GM12878 (cell line): Measurements from ENCODE around the gene ZNF366. TPM values are rescaled to one million over a fixed set of nuclear protein-coding genes. Genes with fewer than 3 reads are reported as not detected.

Experiments
- CHD4 ChIP-seq: fragments of 200-600 bp; sonication (generic); IDR thresholded peaks from 2 replicates; pipeline ENCODE4 v1.6.1; 2016; ENCODE audit warnings: mild to moderate bottlenecking
- CUX1 ChIP-seq: IDR thresholded peaks from 2 replicates; pipeline ENCODE4 v1.6.1; 2012; ENCODE audit warnings: improper control_type of control experiment, low read depth, low read length; ENCODE audit not compliant: insufficient replicate concordance
- JUNB ChIP-seq: IDR thresholded peaks from 2 replicates; pipeline ENCODE4 v1.6.1; 2016; ENCODE audit warnings: antibody characterized with exemption, mild to moderate bottlenecking
- NFYA ChIP-seq: IDR thresholded peaks from 2 replicates; pipeline ENCODE4 v1.6.1; 2011; ENCODE audit warnings: low read depth, mild to moderate bottlenecking, low read length, improper control_type of control experiment, borderline replicate concordance
- NR2C2 ChIP-seq: IDR thresholded peaks from 2 replicates; pipeline ENCODE4 v1.6.1; 2011; ENCODE audit warnings: borderline replicate concordance, low read depth; ENCODE audit not compliant: control insufficient read depth, insufficient read length
- POLR2AphosphoS2 ChIP-seq: IDR thresholded peaks from 2 replicates; pipeline ENCODE4 v1.6.1; 2011; ENCODE audit warnings: low read depth, mild to moderate bottlenecking, low read length, improper control_type of control experiment, moderate library complexity
- POU2F2 ChIP-seq: IDR thresholded peaks from 3 replicates; pipeline ENCODE4 v1.6.1; 2011; ENCODE audit warnings: low read depth, mild to moderate bottlenecking, low read length, borderline replicate concordance
- RBBP5 ChIP-seq: fragments of 200-600 bp; sonication (generic); conservative IDR thresholded peaks from 2 replicates; pipeline ENCODE4 v1.6.1; 2016
- RELA ChIP-seq: fragments of 450-650 bp; IDR thresholded peaks from 2 replicates; pipeline ENCODE4 v1.8.0; 2014; ENCODE audit warnings: borderline replicate concordance; ENCODE audit not compliant: partially characterized antibody
- SREBF1 ChIP-seq: IDR thresholded peaks from 2 replicates; pipeline ENCODE4 v1.6.1; 2012; ENCODE audit warnings: mild to moderate bottlenecking, low read length
- SUPT20H ChIP-seq: IDR thresholded peaks from 2 replicates; pipeline ENCODE4 v1.6.1; 2011; ENCODE audit warnings: low read depth, mild to moderate bottlenecking, low read length, moderate library complexity, borderline replicate concordance; ENCODE audit not compliant: control insufficient read depth
- TBL1XR1 ChIP-seq: IDR thresholded peaks from 2 replicates; pipeline ENCODE4 v1.6.1; 2012; ENCODE audit warnings: low read depth, low read length, improper control_type of control experiment
- TCF3 ChIP-seq: IDR thresholded peaks from 2 replicates; pipeline ENCODE4 v1.6.1; 2012; ENCODE audit warnings: low read depth, mild to moderate bottlenecking, low read length, borderline replicate concordance; ENCODE audit not compliant: insufficient read depth
- WRNIP1 ChIP-seq: IDR thresholded peaks from 2 replicates; pipeline ENCODE4 v1.6.1; 2011; ENCODE audit warnings: low read depth, low read length, improper control_type of control experiment, borderline replicate concordance
- ZNF274 ChIP-seq: IDR thresholded peaks from one replicate; pipeline ENCODE4 v1.8.0; 2011; ENCODE audit not compliant: insufficient read length, insufficient read depth
- polyA plus RNA-seq, 11 experiments: library from polyadenylated mRNA; depleted of rRNA in 4 of 11; unstranded in 6 of 11; stranded (reverse) in 5 of 11; fragments of >200 nt; fragmentation: Nextera tagmentation in 4 of 11; fragmentation: Illumina TruSeq in 1 of 11; extraction: Ambion mirVana in 4 of 11; extraction: Trizol in 1 of 11; gene quantifications; 1 replicate in 1 of 11; 2 replicates in 10 of 11; pipeline versions ENCODE4 v1.2.1 to v1.2.3, GENCODE V29; 2011 to 2016; ENCODE audit warnings: inconsistent platforms in 2 of 11, missing spikeins in 2 of 11, low read depth in 1 of 11
- total RNA-seq, 4 experiments: library from RNA; depleted of rRNA in 3 of 4; stranded (reverse); fragments of >200 nt in 3 of 4; fragmentation: Illumina TruSeq in 1 of 4; extraction: Trizol in 1 of 4; gene quantifications; 2 replicates each; pipeline versions ENCODE4 v1.2.1 to v1.2.3, GENCODE V29; 2013 to 2021
- TF ChIP-seq, protein P1 (sequence below): IDR thresholded peaks from 2 replicates; pipeline ENCODE4 v1.6.1; 2011; ENCODE audit warnings: low read depth, low read length, improper control_type of control experiment, borderline replicate concordance
- TF ChIP-seq, protein P2 (sequence below): fragments of 450-650 bp; IDR thresholded peaks from 2 replicates; pipeline ENCODE4 v1.6.1; 2016; ENCODE audit warnings: mild to moderate bottlenecking
- TF ChIP-seq, protein P3 (sequence below): fragments of 450-650 bp; IDR thresholded peaks from 2 replicates; pipeline ENCODE4 v1.6.1; 2018; ENCODE audit warnings: borderline replicate concordance, mild to moderate bottlenecking; ENCODE audit not compliant: partially characterized antibody

Gene ZNF366
- total and polyA plus RNA-seq, 10 of the 15 experiments (the other 5 are each of a cell fraction or from before 2014, with no cell fraction given), result 0.01 to 0.18 (median 0.04) TPM; not detected in 6

DNA sequence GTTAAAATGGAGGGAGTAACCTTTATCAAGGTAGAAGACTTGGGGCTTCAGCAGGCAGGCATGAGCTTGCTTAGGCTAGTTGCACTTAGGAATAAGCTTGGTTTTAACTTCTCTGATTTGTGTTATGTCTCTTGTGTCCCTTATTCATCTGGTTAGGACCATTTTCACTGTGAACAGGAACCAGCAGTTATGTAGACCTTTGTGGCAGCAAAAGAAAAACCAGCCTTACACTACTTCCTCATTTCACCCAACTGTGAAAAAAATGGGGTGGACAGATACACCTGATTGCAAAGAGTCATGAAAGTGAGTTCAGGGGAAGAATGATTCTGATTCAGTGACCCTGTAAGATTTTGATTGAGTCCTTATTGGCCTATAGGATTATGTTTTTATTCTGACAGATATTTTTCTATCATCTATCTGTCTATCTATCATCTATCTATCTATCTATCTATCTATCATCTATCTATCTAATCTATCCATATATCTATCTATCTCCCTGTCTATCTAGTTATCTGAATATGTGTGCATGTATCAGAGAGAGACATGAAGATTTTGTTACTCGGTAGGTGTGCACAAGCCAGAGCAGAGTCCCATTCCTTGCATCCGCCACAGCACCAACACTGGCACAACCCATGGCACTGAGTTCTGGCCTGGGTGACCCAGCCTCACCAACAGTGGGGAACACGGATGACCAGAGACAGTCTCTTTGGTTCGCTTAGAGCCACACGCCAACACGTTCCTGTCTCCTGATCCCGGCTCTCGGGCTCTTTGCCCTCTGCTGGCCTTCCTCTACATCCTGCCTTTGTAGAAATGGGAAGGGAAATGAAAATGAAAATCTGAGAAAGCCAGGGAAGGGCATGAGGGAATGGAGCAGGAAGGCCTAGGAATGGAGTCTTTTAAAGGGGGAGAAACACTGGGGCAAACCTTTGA lies 1.3 kb upstream of the ZNF366 start (continued):
- no peak for TF ChIP-seq SREBF1
- TF ChIP-seq WRNIP1, result no peak
- TF ChIP-seq POU2F2, result no peak
- no peak for TF ChIP-seq ZNF274
- TF ChIP-seq RBBP5, result no peak
- no peak for TF ChIP-seq CUX1
- TF ChIP-seq POLR2AphosphoS2, result no peak
- TF ChIP-seq SUPT20H, result no peak
- no peak for TF ChIP-seq CHD4
- no peak for TF ChIP-seq NR2C2
- TF ChIP-seq TBL1XR1, result no peak
- TF ChIP-seq, protein P1, sequence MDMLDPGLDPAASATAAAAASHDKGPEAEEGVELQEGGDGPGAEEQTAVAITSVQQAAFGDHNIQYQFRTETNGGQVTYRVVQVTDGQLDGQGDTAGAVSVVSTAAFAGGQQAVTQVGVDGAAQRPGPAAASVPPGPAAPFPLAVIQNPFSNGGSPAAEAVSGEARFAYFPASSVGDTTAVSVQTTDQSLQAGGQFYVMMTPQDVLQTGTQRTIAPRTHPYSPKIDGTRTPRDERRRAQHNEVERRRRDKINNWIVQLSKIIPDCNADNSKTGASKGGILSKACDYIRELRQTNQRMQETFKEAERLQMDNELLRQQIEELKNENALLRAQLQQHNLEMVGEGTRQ, result no peak
- TF ChIP-seq, protein P2, sequence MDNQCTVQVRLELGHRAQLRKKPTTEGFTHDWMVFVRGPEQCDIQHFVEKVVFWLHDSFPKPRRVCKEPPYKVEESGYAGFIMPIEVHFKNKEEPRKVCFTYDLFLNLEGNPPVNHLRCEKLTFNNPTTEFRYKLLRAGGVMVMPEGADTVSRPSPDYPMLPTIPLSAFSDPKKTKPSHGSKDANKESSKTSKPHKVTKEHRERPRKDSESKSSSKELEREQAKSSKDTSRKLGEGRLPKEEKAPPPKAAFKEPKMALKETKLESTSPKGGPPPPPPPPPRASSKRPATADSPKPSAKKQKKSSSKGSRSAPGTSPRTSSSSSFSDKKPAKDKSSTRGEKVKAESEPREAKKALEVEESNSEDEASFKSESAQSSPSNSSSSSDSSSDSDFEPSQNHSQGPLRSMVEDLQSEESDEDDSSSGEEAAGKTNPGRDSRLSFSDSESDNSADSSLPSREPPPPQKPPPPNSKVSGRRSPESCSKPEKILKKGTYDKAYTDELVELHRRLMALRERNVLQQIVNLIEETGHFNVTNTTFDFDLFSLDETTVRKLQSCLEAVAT, result no peak
- TF ChIP-seq RELA, result no peak
- TF ChIP-seq NFYA, result no peak
- TF ChIP-seq JUNB, result no peak; the same call in 1 of the 2 replicates
- TF ChIP-seq, protein P3, sequence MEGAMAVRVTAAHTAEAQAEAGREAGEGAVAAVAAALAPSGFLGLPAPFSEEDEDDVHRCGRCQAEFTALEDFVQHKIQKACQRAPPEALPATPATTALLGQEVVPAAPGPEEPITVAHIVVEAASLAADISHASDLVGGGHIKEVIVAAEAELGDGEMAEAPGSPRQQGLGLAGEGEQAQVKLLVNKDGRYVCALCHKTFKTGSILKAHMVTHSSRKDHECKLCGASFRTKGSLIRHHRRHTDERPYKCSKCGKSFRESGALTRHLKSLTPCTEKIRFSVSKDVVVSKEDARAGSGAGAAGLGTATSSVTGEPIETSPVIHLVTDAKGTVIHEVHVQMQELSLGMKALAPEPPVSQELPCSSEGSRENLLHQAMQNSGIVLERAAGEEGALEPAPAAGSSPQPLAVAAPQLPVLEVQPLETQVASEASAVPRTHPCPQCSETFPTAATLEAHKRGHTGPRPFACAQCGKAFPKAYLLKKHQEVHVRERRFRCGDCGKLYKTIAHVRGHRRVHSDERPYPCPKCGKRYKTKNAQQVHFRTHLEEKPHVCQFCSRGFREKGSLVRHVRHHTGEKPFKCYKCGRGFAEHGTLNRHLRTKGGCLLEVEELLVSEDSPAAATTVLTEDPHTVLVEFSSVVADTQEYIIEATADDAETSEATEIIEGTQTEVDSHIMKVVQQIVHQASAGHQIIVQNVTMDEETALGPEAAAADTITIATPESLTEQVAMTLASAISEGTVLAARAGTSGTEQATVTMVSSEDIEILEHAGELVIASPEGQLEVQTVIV, result no peak
- no peak for TF ChIP-seq TCF3
